GM21576 (cell line): ENCODE results near the gene WDFY4.

ENCODE experiments used
- ATAC-seq: cut with Tn5 transposase; IDR thresholded peaks from one replicate; pipeline ENCODE4 v1.9.1; 2021; ENCODE audit warnings: mild to moderate bottlenecking, moderate library complexity; ENCODE audit not compliant: unreplicated experiment

WDFY4 gene

GRCh38 chr10:48839809-48840679, 155.4 kb downstream of the WDFY4 start:
- ATAC-seq, result no peak

- ATAC-seq, result no peak
Measured at GRCh38 chr10:48842231-48842630, 157.6 kb downstream of the WDFY4 start.

- no peak for ATAC-seq
Measured at GRCh38 chr10:48843198-48843597, 158.5 kb downstream of the WDFY4 start.

GRCh38 chr10:48844616-48845015, 159.9 kb downstream of the WDFY4 start:
- ATAC-seq, result no peak

GRCh38 chr10:48845512-48845911, 160.8 kb downstream of the WDFY4 start:
- no peak for ATAC-seq

GRCh38 chr10:48847691-48848090, 163.0 kb downstream of the WDFY4 start:
- no peak for ATAC-seq

- ATAC-seq, result no peak
Measured at GRCh38 chr10:48856855-48857254, 172.2 kb downstream of the WDFY4 start.

GRCh38 chr10:48872234-48872633, 187.6 kb downstream of the WDFY4 start:
- ATAC-seq, result no peak

- ATAC-seq, result no peak
Measured at GRCh38 chr10:48878091-48878490, 193.4 kb downstream of the WDFY4 start.

GRCh38 chr10:48879451-48879850, 194.8 kb downstream of the WDFY4 start:
- no peak for ATAC-seq

- ATAC-seq, result no peak
Measured at GRCh38 chr10:48880016-48880705, 195.5 kb downstream of the WDFY4 start.

- ATAC-seq, result no peak
Measured at GRCh38 chr10:48881937-48882336, 197.3 kb downstream of the WDFY4 start.

- ATAC-seq, result no peak
Measured at GRCh38 chr10:48882881-48883280, 198.2 kb downstream of the WDFY4 start.

GRCh38 chr10:48883701-48884100, 199.0 kb downstream of the WDFY4 start:
- no peak for ATAC-seq

- no peak for ATAC-seq
Measured at GRCh38 chr10:48884179-48885045, 199.7 kb downstream of the WDFY4 start.

GRCh38 chr10:48885376-48885775, 200.7 kb downstream of the WDFY4 start:
- ATAC-seq, result no peak

- ATAC-seq, result no peak
Measured at GRCh38 chr10:48887982-48888381, 203.3 kb downstream of the WDFY4 start.

- no peak for ATAC-seq
Measured at GRCh38 chr10:48890888-48891850, 206.5 kb downstream of the WDFY4 start.

GRCh38 chr10:48894911-48895802, 210.5 kb downstream of the WDFY4 start:
- no peak for ATAC-seq
